ENCODE results near the gene HIBCH. TPM values are rescaled to one million over a fixed set of nuclear protein-coding genes. Genes with fewer than 3 reads are reported as not detected.

Gene HIBCH
- total RNA-seq, 4 donors from 2014 or later = 15.6 to 19.9 (median 17.8) TPM

DNA sequence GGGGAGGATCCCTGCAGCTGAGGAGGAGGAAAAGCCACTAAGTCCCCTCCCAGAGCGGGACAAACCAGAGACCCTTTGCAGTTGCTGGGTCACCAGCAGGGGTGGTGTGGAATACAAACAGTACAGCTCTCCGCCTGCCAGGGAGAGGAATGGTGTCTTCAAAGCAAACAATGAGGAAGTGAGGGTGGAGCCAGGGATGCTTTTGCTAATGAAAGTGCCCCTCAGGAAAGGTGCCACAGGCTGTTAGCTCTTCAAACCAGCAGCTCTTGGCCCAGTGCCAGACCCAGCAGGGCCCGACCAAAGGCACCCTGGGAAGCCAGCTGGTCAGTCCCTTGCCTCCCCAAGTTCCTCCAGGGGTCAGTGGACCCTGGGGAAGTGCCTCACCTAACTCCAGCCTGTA, 102.8 kb downstream of the HIBCH start:
- H3K27ac ChIP-seq = peak overlapping the region in 1 of 4 donors; percentile 40
- H3K9me3 ChIP-seq = no peaks in the 10 kb centered on the region
- H3K36me3 ChIP-seq = peaks cover 0 to 36% (median 0%) of the 10 kb centered on the region in 3 donors
- TF ChIP-seq EP300 (IDR thresholded peaks at IDR 0.05) = no peak
- TF ChIP-seq POLR2A (IDR thresholded peaks at IDR 0.05) = no peak
- TF ChIP-seq, protein P1, sequence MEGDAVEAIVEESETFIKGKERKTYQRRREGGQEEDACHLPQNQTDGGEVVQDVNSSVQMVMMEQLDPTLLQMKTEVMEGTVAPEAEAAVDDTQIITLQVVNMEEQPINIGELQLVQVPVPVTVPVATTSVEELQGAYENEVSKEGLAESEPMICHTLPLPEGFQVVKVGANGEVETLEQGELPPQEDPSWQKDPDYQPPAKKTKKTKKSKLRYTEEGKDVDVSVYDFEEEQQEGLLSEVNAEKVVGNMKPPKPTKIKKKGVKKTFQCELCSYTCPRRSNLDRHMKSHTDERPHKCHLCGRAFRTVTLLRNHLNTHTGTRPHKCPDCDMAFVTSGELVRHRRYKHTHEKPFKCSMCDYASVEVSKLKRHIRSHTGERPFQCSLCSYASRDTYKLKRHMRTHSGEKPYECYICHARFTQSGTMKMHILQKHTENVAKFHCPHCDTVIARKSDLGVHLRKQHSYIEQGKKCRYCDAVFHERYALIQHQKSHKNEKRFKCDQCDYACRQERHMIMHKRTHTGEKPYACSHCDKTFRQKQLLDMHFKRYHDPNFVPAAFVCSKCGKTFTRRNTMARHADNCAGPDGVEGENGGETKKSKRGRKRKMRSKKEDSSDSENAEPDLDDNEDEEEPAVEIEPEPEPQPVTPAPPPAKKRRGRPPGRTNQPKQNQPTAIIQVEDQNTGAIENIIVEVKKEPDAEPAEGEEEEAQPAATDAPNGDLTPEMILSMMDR (IDR thresholded peaks at IDR 0.05) = no peak
- WGBS, 2 donors = 59 to 63% methylated on average over 3 of the region's 3 CpGs
- no peaks in the 10 kb centered on the region for H3K27me3 ChIP-seq
- no peak for DNase-seq (ENCODE audit: low spot score in 2 of 2)
- peaks cover 0 to 35% (median 10%) of the 10 kb centered on the region in 4 donors for H3K4me1 ChIP-seq
- H3K4me3 ChIP-seq = no peak overlapping the region

DNA sequence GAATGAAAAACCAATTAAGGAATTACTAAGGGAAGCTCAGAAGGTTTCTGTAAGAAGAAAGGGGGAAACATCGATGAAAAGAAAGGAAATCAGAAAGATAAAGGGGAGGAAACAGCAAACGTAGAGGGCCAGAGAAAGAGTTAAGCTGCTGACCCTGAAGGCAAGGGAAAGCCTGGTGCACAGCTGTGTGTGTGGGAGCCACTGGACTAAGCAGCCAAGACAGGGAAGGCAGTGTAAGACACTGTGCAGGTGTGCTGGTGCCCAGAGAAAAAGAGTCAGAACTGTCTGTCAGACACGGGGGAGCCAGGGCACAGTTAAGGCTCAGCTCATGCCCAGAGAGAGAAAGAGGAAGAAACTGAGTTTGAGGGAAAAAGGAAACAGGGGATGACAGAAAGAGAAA, 104.0 kb downstream of the HIBCH start:
- Histone ChIP-seq H3K4me1 (peaks cover 0 to 35% (median 10%) of the 10 kb centered on the region in 4 donors), H3K9me3 (no peaks in the 10 kb centered on the region), H3K36me3 (peaks cover 0 to 29% (median 0%) of the 10 kb centered on the region in 3 donors), H3K27me3 (no peaks in the 10 kb centered on the region), H3K27ac (peak overlapping the region in 2 of 4 donors; percentile 21 to 42), H3K4me3 (no peak overlapping the region)
- TF ChIP-seq EP300 (IDR thresholded peaks at IDR 0.05) (no peak), POLR2A (IDR thresholded peaks at IDR 0.05) (no peak)
- TF ChIP-seq, protein P1 (IDR thresholded peaks at IDR 0.05) = no peak
- DNase-seq (ENCODE audit: low spot score in 2 of 2) = no peak
- 23 to 34% methylated on average over 3 of the region's 3 CpGs for WGBS, 2 donors

DNA sequence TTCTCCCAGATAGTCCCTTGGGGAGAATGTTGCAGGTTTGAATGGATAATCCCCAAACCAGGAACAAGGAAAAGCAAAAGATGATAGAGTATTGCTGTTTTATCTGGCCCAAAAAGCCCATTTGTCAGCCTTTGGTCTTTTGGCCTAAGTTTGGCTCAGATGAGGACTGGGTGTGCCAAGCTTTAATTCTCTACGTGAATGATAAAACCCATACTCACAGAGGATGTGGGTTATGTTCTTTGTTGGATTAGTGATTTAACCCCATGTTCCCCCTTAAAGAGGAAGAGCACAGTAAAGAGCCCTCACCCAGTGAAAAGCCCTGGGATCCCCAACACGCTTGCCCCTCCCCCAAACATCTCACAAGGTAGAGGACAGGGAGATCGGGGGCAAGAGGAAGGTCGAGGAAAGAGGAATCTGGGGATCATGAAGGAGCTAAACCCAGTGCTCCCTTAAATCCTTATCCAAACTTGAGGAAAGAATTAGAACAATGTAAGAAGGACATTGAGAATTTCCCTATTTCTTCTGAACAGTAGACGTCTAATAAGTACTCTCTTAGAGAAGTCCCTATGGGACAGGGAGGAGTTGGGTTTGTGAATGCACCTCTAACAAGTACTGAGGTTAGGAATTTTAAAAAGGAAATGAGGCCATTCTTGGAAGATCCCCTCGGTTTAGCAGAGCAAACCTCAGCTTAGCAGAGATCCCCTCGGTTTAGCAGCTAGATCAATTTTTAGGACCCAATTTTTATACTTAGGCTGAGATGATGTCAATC, 105.0 kb downstream of the HIBCH start:
- peak overlapping the region in 3 of 4 donors; percentile 13 to 46 (median 42) for H3K27ac ChIP-seq
- H3K36me3 ChIP-seq = peaks cover 0 to 25% (median 0%) of the 10 kb centered on the region in 3 donors
- no peak for DNase-seq (ENCODE audit: low spot score in 2 of 2)
- no peaks in the 10 kb centered on the region for H3K9me3 ChIP-seq
- H3K27me3 ChIP-seq = no peaks in the 10 kb centered on the region
- TF ChIP-seq POLR2A (IDR thresholded peaks at IDR 0.05) = no peak
- TF ChIP-seq, protein P1 (IDR thresholded peaks at IDR 0.05) = no peak
- no peak for TF ChIP-seq EP300 (IDR thresholded peaks at IDR 0.05)
- H3K4me1 ChIP-seq = peaks cover 0 to 35% (median 10%) of the 10 kb centered on the region in 4 donors
- WGBS, 2 donors = 42 to 47% methylated on average over 7 of the region's 7 CpGs
- H3K4me3 ChIP-seq = no peak overlapping the region

DNA sequence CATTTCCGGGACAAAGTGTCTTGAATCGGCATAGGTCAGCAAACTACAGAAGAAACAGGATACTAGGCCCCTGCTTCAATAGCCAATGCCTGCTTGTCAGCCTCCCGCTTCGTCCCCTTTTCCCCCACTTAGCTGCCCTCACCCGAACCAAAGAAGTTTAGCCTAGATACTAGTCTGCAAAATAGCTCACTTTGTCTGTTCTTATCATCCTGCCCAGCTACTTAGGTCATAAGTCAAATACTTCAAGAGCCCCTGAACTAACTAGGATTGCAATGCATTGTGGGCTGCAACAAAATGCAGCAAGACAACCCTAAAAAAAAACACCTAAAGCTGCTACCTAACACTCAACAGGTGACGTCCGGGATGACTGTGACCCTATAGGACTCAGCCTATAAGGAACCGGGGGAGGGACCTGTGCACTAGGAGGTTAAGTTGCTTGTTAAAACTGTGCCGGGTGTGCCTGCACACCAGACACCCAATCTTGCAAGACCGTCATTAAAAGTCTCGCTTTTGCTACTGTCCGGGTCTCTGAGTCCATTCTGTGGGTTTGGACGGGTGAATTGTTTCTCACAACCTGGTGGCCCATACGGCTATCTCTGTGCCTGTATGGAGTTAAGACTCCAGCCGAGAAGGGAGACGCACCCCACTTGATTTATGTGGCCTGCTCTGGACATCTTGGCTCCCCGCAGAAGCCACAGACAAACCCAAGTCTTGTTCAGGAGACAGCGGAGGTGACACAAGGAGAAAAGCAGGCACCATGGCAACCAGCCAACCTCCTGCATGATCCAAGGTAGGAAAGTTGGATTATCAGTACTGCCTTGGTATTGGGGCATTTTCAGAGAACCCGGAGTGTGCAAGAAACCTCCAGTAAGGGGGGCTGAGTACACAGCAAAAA, 105.9 kb downstream of the HIBCH start:
- peak overlapping the region in 1 of 4 donors; percentile 42 for H3K27ac ChIP-seq
- DNase-seq (ENCODE audit: low spot score in 2 of 2) = peak in 1 of 2 donors; percentile 21

More for the DNA sequence above, 105.9 kb downstream of the HIBCH start:
- Histone ChIP-seq H3K4me1 (peaks cover 0 to 35% (median 8%) of the 10 kb centered on the region in 4 donors), H3K36me3 (peaks cover 0 to 16% (median 0%) of the 10 kb centered on the region in 3 donors), H3K27me3 (no peaks in the 10 kb centered on the region), H3K4me3 (no peak overlapping the region), H3K9me3 (no peaks in the 10 kb centered on the region)
- TF ChIP-seq EP300 (IDR thresholded peaks at IDR 0.05) (no peak), POLR2A (IDR thresholded peaks at IDR 0.05) (no peak)
- TF ChIP-seq, protein P1 (IDR thresholded peaks at IDR 0.05) = no peak
- WGBS, 2 donors = 84 to 86% methylated on average over 19 of the region's 19 CpGs

Data from tibial nerve (tissue), 4 donors.